ENCODE results near the gene DAZ4.
"Not testable (repeated sequence)": the region's sequence is repeated elsewhere in the genome, so short reads cannot be mapped to it uniquely, and the experiment has no call there.

Gene DAZ4, protein sequence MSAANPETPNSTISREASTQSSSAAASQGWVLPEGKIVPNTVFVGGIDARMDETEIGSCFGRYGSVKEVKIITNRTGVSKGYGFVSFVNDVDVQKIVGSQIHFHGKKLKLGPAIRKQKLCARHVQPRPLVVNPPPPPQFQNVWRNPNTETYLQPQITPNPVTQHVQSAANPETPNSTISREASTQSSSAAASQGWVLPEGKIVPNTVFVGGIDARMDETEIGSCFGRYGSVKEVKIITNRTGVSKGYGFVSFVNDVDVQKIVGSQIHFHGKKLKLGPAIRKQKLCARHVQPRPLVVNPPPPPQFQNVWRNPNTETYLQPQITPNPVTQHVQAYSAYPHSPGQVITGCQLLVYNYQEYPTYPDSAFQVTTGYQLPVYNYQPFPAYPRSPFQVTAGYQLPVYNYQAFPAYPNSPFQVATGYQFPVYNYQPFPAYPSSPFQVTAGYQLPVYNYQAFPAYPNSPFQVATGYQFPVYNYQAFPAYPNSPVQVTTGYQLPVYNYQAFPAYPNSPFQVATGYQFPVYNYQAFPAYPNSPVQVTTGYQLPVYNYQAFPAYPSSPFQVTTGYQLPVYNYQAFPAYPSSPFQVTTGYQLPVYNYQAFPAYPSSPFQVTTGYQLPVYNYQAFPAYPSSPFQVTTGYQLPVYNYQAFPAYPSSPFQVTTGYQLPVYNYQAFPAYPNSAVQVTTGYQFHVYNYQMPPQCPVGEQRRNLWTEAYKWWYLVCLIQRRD

GRCh38 chrY:24833619-24834018 is at the start of gene DAZ4:
Gene DAZ4, plus strand, starts transcription at chrY:24833919. Its CDS starts 208 bp downstream, at chrY:24834127.
- not testable (repeated sequence) for H3K27ac ChIP-seq, H3K9ac ChIP-seq, H3K4me2 ChIP-seq, H3K27me3 ChIP-seq, H3K4me3 ChIP-seq, H3K4me1 ChIP-seq, H3K36me3 ChIP-seq, H4K20me1 ChIP-seq, H3K9me3 ChIP-seq

DNA sequence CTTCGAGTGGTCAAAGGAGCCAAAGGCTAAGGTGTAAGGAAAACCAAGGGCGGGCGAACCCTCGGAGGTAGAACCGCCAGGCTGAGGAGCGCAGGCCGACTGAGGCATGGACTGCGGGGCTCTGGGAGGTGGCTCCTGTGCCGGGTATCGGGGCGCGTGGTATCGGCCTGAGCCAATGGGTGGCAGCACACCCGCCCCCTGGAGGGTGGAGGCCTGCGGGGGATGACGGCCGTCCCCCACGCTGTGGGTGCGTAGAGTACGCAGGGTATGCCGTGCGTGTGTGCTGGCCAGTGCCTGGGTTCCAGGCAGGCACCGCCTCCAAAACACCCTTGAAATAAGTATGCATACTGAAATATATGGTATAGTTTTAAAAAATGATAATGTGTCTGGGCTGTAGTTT is 20.4 kb upstream of the DAZ4 start, which contains the start of gene DAZ3:
DAZ3 (minus strand) TSS at position 101 of the 400 bp plus-strand sequence. CDS start 208 bp downstream, outside the sequence.
- not testable (repeated sequence) for H3K4me2 ChIP-seq, H3K27ac ChIP-seq, H3K27me3 ChIP-seq, H3K36me3 ChIP-seq, H3K4me3 ChIP-seq, H3K9me3 ChIP-seq, H3K9ac ChIP-seq, H4K20me1 ChIP-seq, H3K4me1 ChIP-seq

DNA sequence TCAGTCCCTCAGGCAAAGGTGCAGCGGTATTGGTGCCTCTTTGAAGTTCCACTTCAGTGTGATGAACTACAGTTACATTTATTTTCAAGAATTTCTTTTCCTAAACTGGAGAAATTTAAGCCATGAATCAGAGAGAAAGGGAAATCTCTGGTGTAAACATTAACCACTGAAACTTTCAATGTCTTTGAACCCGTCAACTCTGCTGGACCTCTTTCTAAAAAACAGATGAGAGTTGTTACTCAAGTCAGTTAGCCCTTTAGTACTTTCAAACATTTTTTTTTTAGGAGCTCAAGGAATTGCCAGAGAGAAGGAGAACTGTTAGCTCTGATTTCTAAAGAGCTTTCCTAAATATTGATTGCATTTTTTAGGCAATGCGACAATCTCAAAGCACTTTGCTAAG is 11.9 kb upstream of the DAZ4 start:
- not testable (repeated sequence) for H3K36me3 ChIP-seq, H3K4me1 ChIP-seq, H3K9me3 ChIP-seq, H3K4me3 ChIP-seq, H4K20me1 ChIP-seq, H3K27ac ChIP-seq, H3K27me3 ChIP-seq, H3K9ac ChIP-seq, H3K4me2 ChIP-seq

DNA sequence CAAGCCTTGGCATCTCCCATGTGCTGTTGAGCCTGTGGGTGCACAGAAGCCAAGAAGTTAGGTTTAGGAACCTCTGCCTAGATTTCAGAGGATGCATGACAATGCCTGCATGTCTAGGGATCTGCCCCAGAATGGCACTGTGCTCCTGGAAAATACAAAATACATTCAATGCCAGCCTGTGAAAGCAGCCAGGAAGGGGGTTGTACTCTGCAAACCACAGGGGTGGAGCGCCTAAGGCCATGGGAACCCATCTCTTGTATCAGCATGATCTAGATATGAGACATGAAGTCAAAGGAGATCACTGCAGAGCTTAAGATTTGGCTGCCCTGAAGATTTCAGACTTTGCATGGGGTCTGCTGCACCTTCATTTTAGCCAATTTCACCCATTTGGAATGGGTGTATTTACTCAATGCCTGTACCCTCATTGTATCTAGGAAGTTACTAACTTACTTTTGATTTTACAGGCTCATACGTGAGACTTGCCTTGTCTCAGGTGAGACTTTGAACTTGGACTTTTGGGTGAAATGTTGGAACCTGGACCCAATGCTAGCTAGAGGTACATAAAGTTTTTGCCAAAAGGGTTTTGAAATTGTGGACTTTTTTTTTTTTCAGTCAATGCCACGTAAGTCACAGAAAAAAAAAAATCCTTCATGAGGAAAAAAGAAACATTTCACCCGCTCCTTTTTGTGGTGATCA is 9.4 kb upstream of the DAZ4 start:
- not testable (repeated sequence) for H4K20me1 ChIP-seq, H3K4me3 ChIP-seq, H3K36me3 ChIP-seq, H3K9me3 ChIP-seq, H3K4me1 ChIP-seq, H3K27ac ChIP-seq, H3K4me2 ChIP-seq, H3K9ac ChIP-seq, H3K27me3 ChIP-seq

- not testable (repeated sequence) for H3K27me3 ChIP-seq, H3K4me1 ChIP-seq, H3K4me3 ChIP-seq, H4K20me1 ChIP-seq, H3K36me3 ChIP-seq, H3K27ac ChIP-seq, H3K9ac ChIP-seq, H3K9me3 ChIP-seq, H3K4me2 ChIP-seq
These were observed 8.7 kb upstream of the DAZ4 start for GRCh38 chrY:24825069-24825468.

Data from BLaER1 (cell line).